HG03025 (cell line): Measurements from ENCODE around the gene GNAL.

Experiments
- ATAC-seq: cut with Tn5 transposase; IDR thresholded peaks from one replicate; pipeline ENCODE4 v1.9.1; 2021; ENCODE audit warnings: mild to moderate bottlenecking, moderate library complexity; ENCODE audit not compliant: unreplicated experiment, low FRiP score

GNAL gene

GRCh38 chr18:11800566-11801334, 111.7 kb downstream of the GNAL start:
- no peak for ATAC-seq

GRCh38 chr18:11801573-11801972, 112.5 kb downstream of the GNAL start:
- ATAC-seq, result no peak

- no peak for ATAC-seq
Observed at GRCh38 chr18:11802158-11802557, 113.1 kb downstream of the GNAL start.

- ATAC-seq, result no peak
Observed at GRCh38 chr18:11802586-11802985, 113.5 kb downstream of the GNAL start.

- no peak for ATAC-seq
Observed at GRCh38 chr18:11807233-11807632, 118.2 kb downstream of the GNAL start.

- no peak for ATAC-seq
Observed at GRCh38 chr18:11808001-11808855, 119.2 kb downstream of the GNAL start.

GRCh38 chr18:11809895-11810294, 120.8 kb downstream of the GNAL start:
- ATAC-seq, result no peak

GRCh38 chr18:11810379-11810778, 121.3 kb downstream of the GNAL start:
- ATAC-seq, result no peak

GRCh38 chr18:11811009-11811408, 121.9 kb downstream of the GNAL start:
- ATAC-seq, result no peak

GRCh38 chr18:11817229-11817628, 128.2 kb downstream of the GNAL start:
- no peak for ATAC-seq

- ATAC-seq, result no peak
Observed at GRCh38 chr18:11818486-11819203, 129.6 kb downstream of the GNAL start.

- ATAC-seq, result no peak
Observed at GRCh38 chr18:11819938-11820337, 130.9 kb downstream of the GNAL start.

- ATAC-seq, result no peak
Observed at GRCh38 chr18:11820697-11821096, 131.6 kb downstream of the GNAL start.

- no peak for ATAC-seq
Observed at GRCh38 chr18:11821208-11821607, 132.1 kb downstream of the GNAL start.

GRCh38 chr18:11821643-11822237, 132.7 kb downstream of the GNAL start:
- no peak for ATAC-seq

GRCh38 chr18:11823545-11823944, 134.5 kb downstream of the GNAL start:
- no peak for ATAC-seq

- no peak for ATAC-seq
Observed at GRCh38 chr18:11826836-11827235, 137.8 kb downstream of the GNAL start.

- ATAC-seq, result no peak
Observed at GRCh38 chr18:11828786-11829432, 139.8 kb downstream of the GNAL start.

- no peak for ATAC-seq
Observed at GRCh38 chr18:11830585-11830984, 141.5 kb downstream of the GNAL start.

- no peak for ATAC-seq
Observed at GRCh38 chr18:11831921-11832320, 142.9 kb downstream of the GNAL start.
